GM12872 (cell line): ENCODE results near the gene ELMO2.

ENCODE experiments used
- CTCF ChIP-seq: IDR thresholded peaks from 3 replicates; pipeline ENCODE4 v1.5.1; 2011; ENCODE audit warnings: low read depth, mild to moderate bottlenecking, low read length, moderate library complexity; ENCODE audit not compliant: insufficient read depth

The ELMO2 gene

GRCh38 chr20:46325789-46326188 is 80.6 kb downstream of the ELMO2 start:
- no peak for TF ChIP-seq CTCF

GRCh38 chr20:46324960-46325703 is 81.3 kb downstream of the ELMO2 start:
- TF ChIP-seq CTCF: no peak

- no peak for TF ChIP-seq CTCF
These were observed 82.0 kb downstream of the ELMO2 start for GRCh38 chr20:46324379-46324778.

- TF ChIP-seq CTCF: no peak
These were observed 82.9 kb downstream of the ELMO2 start for GRCh38 chr20:46323557-46323956.

GRCh38 chr20:46322641-46323040 is 83.8 kb downstream of the ELMO2 start:
- TF ChIP-seq CTCF: no peak

- no peak for TF ChIP-seq CTCF
These were observed 88.7 kb downstream of the ELMO2 start for GRCh38 chr20:46317685-46318177.

GRCh38 chr20:46316984-46317684 is 89.3 kb downstream of the ELMO2 start:
- no peak for TF ChIP-seq CTCF
